ENCODE measurements around the gene TTC12. TPM values are rescaled to one million over a fixed set of nuclear protein-coding genes. Genes with fewer than 3 reads are reported as not detected.

TTC12 gene
- total and polyA plus RNA-seq, 2 donors (not counting 3 experiments of a cell fraction or from before 2014, with no cell fraction given) = 2.2 to 2.9 TPM

- no peaks in the 10 kb centered on the region for H3K9me3 ChIP-seq (replicated peaks; ENCODE audit: control insufficient read depth, insufficient read depth, low read length)
- H4K20me1 ChIP-seq (replicated peaks; ENCODE audit: control insufficient read depth, extremely low read depth, insufficient read depth, low read length) = no peaks in the 10 kb centered on the region
- no TSS peak for BruUV-seq (replicated peaks)
- DNase-seq (ENCODE audit: low read depth, low spot score) (no peak), FAIRE-seq (no peak)
- H3K36me3 ChIP-seq (ENCODE audit: control insufficient read depth in 2 of 2, extremely low read depth in 1 of 2, insufficient read depth in 2 of 2, low read length in 2 of 2) = no peaks in the 10 kb centered on the region
- no peaks in the 10 kb centered on the region for H3K4me1 ChIP-seq (ENCODE audit: control insufficient read depth, extremely low read depth, insufficient read depth, low read length)
- H3K4me3 ChIP-seq (replicated peaks in 1 of 3; ENCODE audit: insufficient read depth in 1 of 3, low read depth in 1 of 3, low read length in 3 of 3) = no peak overlapping the region
- intact Hi-C loops (cut with micrococcal nuclease) (no loop called here), dilution Hi-C loops (cut with MboI; ENCODE audit: extremely low pct_ligation_motif_present, low sequenced_read_pairs) (no loop called here)
- no peak overlapping the region for H3K9ac ChIP-seq (replicated peaks; ENCODE audit: extremely low read depth, insufficient read depth, low read length)
- TF ChIP-seq POLR2A (IDR thresholded peaks at IDR 0.05; ENCODE audit: low read depth, low read length) = no peak
- TF ChIP-seq FOS (IDR thresholded peaks at IDR 0.05; ENCODE audit: borderline replicate concordance, insufficient read depth, low read length) = no peak
- no peak for TF ChIP-seq POLR2AphosphoS5 (IDR thresholded peaks at IDR 0.05; ENCODE audit: insufficient read depth, low read depth, low read length)
- TF ChIP-seq EZH2 (IDR thresholded peaks at IDR 0.05; ENCODE audit: borderline replicate concordance, low read depth, low read length, severe bottlenecking) = no peak
- TF ChIP-seq GATA2 (IDR thresholded peaks at IDR 0.05; ENCODE audit: insufficient read depth, insufficient read length, low read depth, low read length) = no peak
- no peak for TF ChIP-seq MAX (IDR thresholded peaks at IDR 0.05; ENCODE audit: insufficient read depth, insufficient read length)
- TF ChIP-seq JUN (IDR thresholded peaks at IDR 0.05; ENCODE audit: borderline replicate concordance, insufficient read depth, insufficient read length, low read depth) = no peak
- TF ChIP-seq CTCF (IDR thresholded peaks at IDR 0.05; ENCODE audit: extremely low read depth in 1 of 2, insufficient read depth in 1 of 2, low read depth in 1 of 2, low read length in 2 of 2) = no peak
- no peak for TF ChIP-seq MYC (IDR thresholded peaks at IDR 0.05; ENCODE audit: low read depth, low read length)
- no peak overlapping the region for H3K27ac ChIP-seq (ENCODE audit: insufficient read depth, low read depth, low read length)
- POLR2A ChIA-PET = no interaction called here
- no peak overlapping the region for H2AFZ ChIP-seq (ENCODE audit: low read depth, low read length)
- no peaks in the 10 kb centered on the region for H3K9me1 ChIP-seq (replicated peaks; ENCODE audit: control insufficient read depth, extremely low read depth, insufficient read depth, low read length)
- H3K79me2 ChIP-seq (ENCODE audit: control insufficient read depth, insufficient read depth, low read length) = no peaks in the 10 kb centered on the region
- H3K27me3 ChIP-seq (ENCODE audit: control insufficient read depth in 2 of 2, insufficient read depth in 2 of 2, low read length in 2 of 2) = no peaks in the 10 kb centered on the region
- CTCF ChIA-PET = interaction anchor here (0.7 kb wide), 1 partner anchor 19 kb away, joined by 3 read pairs; no protein-coding TSS in a partner anchor
- no peak overlapping the region for H3K4me2 ChIP-seq (ENCODE audit: insufficient read depth, low read length)
These were observed 36.1 kb downstream of the TTC12 start for GRCh38 chr11:113350336-113351067.
